Kidney (tissue), 14 donors: ENCODE measurements around the gene PCBP4. TPM values are rescaled to one million over a fixed set of nuclear protein-coding genes. Genes with fewer than 3 reads are reported as not detected.

Experiments used
- DNase-seq, 5 donors: peaks; one replicate each; pipeline ENCODE4 v3.0.0-alpha.2; 2013 to 2020
- FAIRE-seq: peaks from 2 replicates; lab custom pipeline; 2012; peaks lifted over from hg19 to GRCh38; lab: Jason Lieb, UNC
- H3K27ac ChIP-seq, 2 donors: one replicate each; pipeline ENCODE4 v1.7.0; 2013; ENCODE audit warnings: low read depth in 2 of 2, low read length in 2 of 2, inconsistent platforms in 1 of 2
- H3K27me3 ChIP-seq: one replicate; pipeline ENCODE4 v1.7.1; 2013; ENCODE audit warnings: low read length, inconsistent platforms; ENCODE audit not compliant: control insufficient read depth, insufficient read depth
- H3K36me3 ChIP-seq, 3 donors: one replicate each; pipeline versions ENCODE4 v1.7.0 to v1.7.1; 2013; ENCODE audit warnings: low read length in 3 of 3, control low read depth in 1 of 3, inconsistent platforms in 1 of 3; ENCODE audit not compliant: insufficient read depth in 3 of 3, control insufficient read depth in 2 of 3
- H3K4me1 ChIP-seq, 3 donors: one replicate each; pipeline versions ENCODE4 v1.7.0 to v1.7.1; 2013; ENCODE audit warnings: low read length in 3 of 3, inconsistent platforms in 1 of 3, low read depth in 1 of 3; ENCODE audit not compliant: control insufficient read depth in 2 of 3, insufficient read depth in 2 of 3
- H3K4me3 ChIP-seq, 3 donors: one replicate each; pipeline versions ENCODE4 v1.7.0 to v1.8.1; 2013; ENCODE audit warnings: low read length in 3 of 3, control low read depth in 1 of 3, inconsistent platforms in 1 of 3
- H3K9ac ChIP-seq, 3 donors: one replicate each; pipeline versions ENCODE4 v1.7.0 to v1.7.1; 2013; ENCODE audit warnings: low read length in 3 of 3, control low read depth in 1 of 3, inconsistent platforms in 1 of 3
- H3K9me3 ChIP-seq, 3 donors: one replicate each; pipeline versions ENCODE4 v1.7.0 to v1.7.1; 2013; ENCODE audit warnings: low read length in 3 of 3, control low read depth in 1 of 3, inconsistent platforms in 1 of 3; ENCODE audit not compliant: control insufficient read depth in 2 of 3, insufficient read depth in 1 of 3
- CTCF ChIP-seq: IDR thresholded peaks from 3 replicates; pipeline ENCODE4 v1.5.1; 2012; ENCODE audit warnings: mild to moderate bottlenecking, moderate library complexity, borderline replicate concordance; ENCODE audit not compliant: insufficient read depth; ENCODE audit errors: extremely low read depth
- intact Hi-C: fragments of 100-400 bp; cut with DNase I; formaldehyde crosslinking; loops from one replicate; pipeline ENCODE4 v1.11.1; 2022
- polyA plus RNA-seq: library from polyadenylated mRNA; stranded (reverse); fragments of 350-450 nt; fragmentation: Illumina TruSeq; extraction: RNeasy Lipid Tissue Mini Kit (QIAGEN cat#74804); gene quantifications from one replicate; pipeline ENCODE4 v1.2.3, GENCODE V29; 2014; ENCODE audit warnings: low read depth, low replicate concordance; ENCODE audit not compliant: insufficient read depth
- total RNA-seq: library from RNA; stranded (reverse); fragmentation: NEBNext Ultra II Directional; extraction: Animal tissue kit (Norgen Biotek cat#: 25700); gene quantifications from one replicate; pipeline ENCODE4 v1.2.1, GENCODE V29; 2021
- donor health status: control.
- donor health status: control.
- donor health status: control.
- donor health status: control.
- donor health status: control.
- donor health status: DM: yes; HTN: yes; CAD: no.
- donor health status: Normal renal cell carcinoma (clear cell type).

The PCBP4 gene
- total and polyA plus RNA-seq, 2 donors from 2014 or later: 31.7 to 34.0 TPM

GRCh38 chr3:51954713-51955112 lies 12.5 kb downstream of the PCBP4 start:
- Histone ChIP-seq H3K9ac (no peak overlapping the region), H3K9me3 (no peaks in the 10 kb centered on the region), H3K4me3 (no peak overlapping the region), H3K36me3 (no peaks in the 10 kb centered on the region), H3K27ac (no peak overlapping the region), H3K4me1 (peaks cover 0 to 12% (median 0%) of the 10 kb centered on the region in 3 donors), H3K27me3 (no peaks in the 10 kb centered on the region)
- peak in 1 of 5 donors; percentile 36 for DNase-seq
- no peak for TF ChIP-seq CTCF
- intact Hi-C loops: no loop called here
- FAIRE-seq: no peak

GRCh38 chr3:51954105-51954504 lies 13.1 kb downstream of the PCBP4 start:
- Histone ChIP-seq H3K36me3 (peaks cover 0 to 2% (median 0%) of the 10 kb centered on the region in 3 donors), H3K9ac (no peak overlapping the region), H3K4me3 (no peak overlapping the region), H3K27ac (no peak overlapping the region), H3K9me3 (no peaks in the 10 kb centered on the region), H3K27me3 (no peaks in the 10 kb centered on the region), H3K4me1 (peaks cover 0 to 12% (median 0%) of the 10 kb centered on the region in 3 donors)
- FAIRE-seq (no peak), DNase-seq (no peak)
- TF ChIP-seq CTCF: no peak
- intact Hi-C loops: no loop called here

GRCh38 chr3:51953445-51953844 lies 13.8 kb downstream of the PCBP4 start:
- Histone ChIP-seq H3K9ac (no peak overlapping the region), H3K4me3 (no peak overlapping the region), H3K27ac (no peak overlapping the region), H3K4me1 (peaks cover 0 to 12% (median 0%) of the 10 kb centered on the region in 3 donors), H3K9me3 (no peaks in the 10 kb centered on the region), H3K27me3 (no peaks in the 10 kb centered on the region), H3K36me3 (peaks cover 0 to 4% (median 0%) of the 10 kb centered on the region in 3 donors)
- intact Hi-C loops: no loop called here
- TF ChIP-seq CTCF: no peak
- FAIRE-seq (no peak), DNase-seq (peak in 1 of 5 donors; percentile 31)

- Histone ChIP-seq H3K36me3 (peaks cover 0 to 4% (median 2%) of the 10 kb centered on the region in 3 donors), H3K4me1 (peaks cover 0 to 8% (median 0%) of the 10 kb centered on the region in 3 donors), H3K9ac (no peak overlapping the region), H3K9me3 (no peaks in the 10 kb centered on the region), H3K27ac (no peak overlapping the region), H3K27me3 (no peaks in the 10 kb centered on the region), H3K4me3 (no peak overlapping the region)
- intact Hi-C loops: no loop called here
- no peak for TF ChIP-seq CTCF
- FAIRE-seq: no peak
- DNase-seq: no peak
These were observed 16.4 kb downstream of the PCBP4 start for GRCh38 chr3:51950899-51951298.
